GM23248 (cell line): ENCODE results near the gene EPHB4. TPM values are rescaled to one million over a fixed set of nuclear protein-coding genes. Genes with fewer than 3 reads are reported as not detected.

Source experiments
- DNase-seq: peaks from one replicate; pipeline ENCODE4 v3.0.0-alpha.2; 2015
- H2AFZ ChIP-seq: fragments of 200-600 bp; sonication (generic); 2 replicates; pipeline ENCODE4 v1.6.1; 2016; ENCODE audit warnings: antibody characterized with exemption
- H3F3A ChIP-seq: fragments of 200-600 bp; sonication (generic); 2 replicates; pipeline ENCODE4 v1.6.1; 2016; ENCODE audit warnings: mild to moderate bottlenecking, antibody characterized with exemption, mixed run types; ENCODE audit not compliant: insufficient read depth
- H3K27ac ChIP-seq: fragments of 200-600 bp; sonication (generic); 2 replicates; pipeline ENCODE4 v1.5.1; 2016; ENCODE audit warnings: mild to moderate bottlenecking
- H3K27me3 ChIP-seq: fragments of 200-600 bp; sonication (generic); replicated peaks from 2 replicates; pipeline ENCODE4 v1.6.1; 2016; ENCODE audit warnings: mild to moderate bottlenecking; ENCODE audit not compliant: insufficient read depth
- H3K36me3 ChIP-seq: fragments of 200-600 bp; sonication (generic); 2 replicates; pipeline ENCODE4 v1.6.1; 2016; ENCODE audit warnings: low read depth, mild to moderate bottlenecking
- H3K4me1 ChIP-seq: fragments of 200-600 bp; sonication (generic); 2 replicates; pipeline ENCODE4 v1.6.1; 2016; ENCODE audit warnings: mild to moderate bottlenecking; ENCODE audit not compliant: insufficient read depth
- H3K4me2 ChIP-seq: fragments of 200-600 bp; sonication (generic); one replicate; pipeline ENCODE4 v1.6.1; 2016; ENCODE audit warnings: mild to moderate bottlenecking; ENCODE audit not compliant: unreplicated experiment
- H3K4me3 ChIP-seq: fragments of 200-600 bp; sonication (generic); 2 replicates; pipeline ENCODE4 v1.5.1; 2016; ENCODE audit warnings: mild to moderate bottlenecking
- H3K79me2 ChIP-seq: fragments of 200-600 bp; sonication (generic); 2 replicates; pipeline ENCODE4 v1.6.1; 2016; ENCODE audit warnings: mild to moderate bottlenecking; ENCODE audit not compliant: insufficient read depth
- H3K9ac ChIP-seq: fragments of 200-600 bp; sonication (generic); 2 replicates; pipeline ENCODE4 v1.6.1; 2016; ENCODE audit warnings: mild to moderate bottlenecking
- H3K9me2 ChIP-seq: fragments of 200-600 bp; sonication (generic); 2 replicates; pipeline ENCODE4 v1.6.1; 2016; ENCODE audit warnings: mixed run types, mild to moderate bottlenecking, moderate library complexity; ENCODE audit not compliant: insufficient read depth
- H3K9me3 ChIP-seq: fragments of 200-600 bp; sonication (generic); one replicate; pipeline ENCODE4 v1.6.1; 2017; ENCODE audit warnings: low read depth
- H4K20me1 ChIP-seq: fragments of 200-600 bp; sonication (generic); 2 replicates; pipeline ENCODE4 v1.6.0; 2016; ENCODE audit not compliant: insufficient read depth
- EZH2 ChIP-seq: fragments of 200-600 bp; sonication (generic); IDR thresholded peaks from 2 replicates; pipeline ENCODE4 v1.6.1; 2018; ENCODE audit warnings: antibody characterized with exemption, mild to moderate bottlenecking; ENCODE audit not compliant: insufficient read depth, poor library complexity, severe bottlenecking
- EZH2phosphoT487 ChIP-seq: fragments of 200-600 bp; sonication (generic); IDR thresholded peaks from 2 replicates; pipeline ENCODE4 v1.6.1; 2018; ENCODE audit warnings: antibody characterized with exemption, moderate library complexity, mild to moderate bottlenecking, low read depth; ENCODE audit not compliant: insufficient read depth
- WGBS, 2 experiments: methylation state at CpG; one replicate each; pipeline ENCODE4 v1.1.6; 2015 to 2017; ENCODE audit warnings: low lambda C conversion rate in 2 of 2, low coverage in 1 of 2; ENCODE audit errors: missing lambda C conversion rate in 2 of 2; 5-methylcytosine and 5-hydroxymethylcytosine counted together
- in situ Hi-C: fragments of 300-500 bp; cut with MboI; formaldehyde crosslinking; loops from 2 replicates; pipeline ENCODE4 v1.15.0; 2020
- polyA plus RNA-seq: library from polyadenylated mRNA; unstranded; fragments of >200 nt; fragmentation: Nextera tagmentation; extraction: Ambion mirVana; gene quantifications from 2 replicates; pipeline ENCODE4 v1.2.1, GENCODE V29; 2016
- total RNA-seq: library from RNA; depleted of rRNA; stranded (reverse); fragments of >200 nt; shearing (Covaris generic); gene quantifications from 2 replicates; pipeline ENCODE4 v1.2.3, GENCODE V29; 2014

The EPHB4 gene
- total and polyA plus RNA-seq, 2 experiments from 2014 or later: 6.7 to 32.9 TPM

DNA sequence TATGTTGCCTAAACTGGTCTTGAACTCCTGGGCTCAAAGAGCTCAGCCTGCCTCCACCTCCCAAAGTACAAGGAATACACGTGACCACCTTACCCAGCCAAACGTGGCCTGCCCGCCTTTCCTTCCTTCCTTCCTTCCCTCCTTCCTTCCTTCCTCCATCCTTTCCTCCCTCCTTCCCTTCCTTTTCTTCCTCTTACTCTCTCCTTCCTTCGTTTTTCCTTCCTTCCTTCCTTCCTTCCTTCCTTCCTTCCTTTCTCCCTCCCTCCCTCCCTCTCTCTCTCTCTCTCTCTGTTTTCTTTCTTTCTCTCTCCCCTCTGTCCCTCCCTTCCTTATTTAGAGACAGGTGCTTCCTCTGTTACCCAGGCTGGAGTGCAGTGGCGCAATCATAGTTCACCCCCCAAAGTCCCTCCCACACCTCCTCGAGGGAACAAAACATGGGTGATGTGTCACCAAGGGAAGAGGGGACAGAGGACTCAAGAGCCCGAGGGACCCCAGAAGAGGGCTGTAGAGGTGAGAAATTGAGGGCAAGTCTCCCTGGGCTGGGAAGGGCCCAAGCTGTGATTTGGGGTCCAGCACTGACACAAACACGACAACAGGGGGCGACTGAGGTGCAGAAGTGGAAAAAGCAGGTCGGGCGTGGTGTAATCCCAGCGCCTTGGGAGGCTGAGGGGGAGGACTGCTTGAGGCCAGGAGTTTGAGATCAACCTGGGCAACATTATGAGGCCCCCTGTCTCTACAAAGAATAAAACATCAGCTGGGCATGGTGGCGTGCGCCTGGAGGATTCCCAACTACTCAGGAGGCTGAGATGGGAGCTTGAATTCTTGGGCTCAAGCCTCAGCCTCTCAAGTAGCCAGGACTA, 28.1 kb downstream of the EPHB4 start:
- H3K9me2 ChIP-seq: no peaks in the 10 kb centered on the region
- H3K4me2 ChIP-seq: no peak overlapping the region
- H3K27ac ChIP-seq: no peak overlapping the region
- peaks cover 25% of the 10 kb centered on the region for H3K4me1 ChIP-seq
- in situ Hi-C loops: no loop called here
- no peaks in the 10 kb centered on the region for H3K36me3 ChIP-seq
- no peaks in the 10 kb centered on the region for H3K27me3 ChIP-seq
- WGBS, 2 experiments: 19 to 26% methylated on average over 14 of the region's 14 CpGs
- no peaks in the 10 kb centered on the region for H3K9me3 ChIP-seq
- H3F3A ChIP-seq: 0 out of 2 replicates have a peak, but pooled peaks cover 3% of the 10 kb centered on the region
- H2AFZ ChIP-seq: no peak overlapping the region
- DNase-seq: peak; percentile 78
- no peak overlapping the region for H3K9ac ChIP-seq
- no peak overlapping the region for H3K4me3 ChIP-seq
- H4K20me1 ChIP-seq: no peaks in the 10 kb centered on the region
- H3K79me2 ChIP-seq: no peaks in the 10 kb centered on the region
- TF ChIP-seq EZH2phosphoT487 (no peak), EZH2 (no peak)

DNA sequence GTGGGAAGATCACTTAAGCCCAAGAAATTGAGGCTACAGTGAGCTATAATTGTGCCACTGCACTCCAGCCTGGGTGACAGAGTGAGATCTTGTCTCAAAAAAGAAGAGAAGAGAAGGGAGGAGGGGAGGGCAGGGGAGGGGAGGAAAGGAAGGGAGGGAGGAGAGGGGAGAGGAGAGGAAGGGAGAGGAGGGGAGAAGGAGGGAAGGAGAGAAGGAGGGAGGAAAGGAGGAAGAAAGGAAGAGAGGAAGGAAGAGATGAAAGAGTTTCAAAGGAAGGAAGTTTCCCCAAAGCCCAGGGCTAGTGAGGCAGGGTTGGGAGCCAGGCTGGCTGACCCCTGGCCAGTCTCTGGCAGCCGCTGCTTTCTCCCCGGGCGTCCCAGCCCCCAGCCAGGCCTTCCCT, 32.6 kb downstream of the EPHB4 start:
- H3K9ac ChIP-seq: no peak overlapping the region
- WGBS, 2 experiments: 10% methylated on average over 3 of the region's 3 CpGs; no CpG with 5 or more reads in 1 of the 2 experiments
- no peak overlapping the region for H3K4me3 ChIP-seq
- no peak overlapping the region for H3K27ac ChIP-seq
- H2AFZ ChIP-seq: no peak overlapping the region
- in situ Hi-C loops: no loop called here
- H3F3A ChIP-seq: no peaks in the 10 kb centered on the region
- no peak for TF ChIP-seq EZH2phosphoT487
- no peak for TF ChIP-seq EZH2
- no peaks in the 10 kb centered on the region for H4K20me1 ChIP-seq
- peaks cover 6% of the 10 kb centered on the region; the same call in 1 of the 2 replicates for H3K27me3 ChIP-seq
- H3K79me2 ChIP-seq: no peaks in the 10 kb centered on the region
- no peaks in the 10 kb centered on the region for H3K9me3 ChIP-seq
- no peaks in the 10 kb centered on the region for H3K9me2 ChIP-seq
- H3K36me3 ChIP-seq: no peaks in the 10 kb centered on the region
- H3K4me1 ChIP-seq: no peaks in the 10 kb centered on the region
- H3K4me2 ChIP-seq: no peak overlapping the region
- DNase-seq: no peak

DNA sequence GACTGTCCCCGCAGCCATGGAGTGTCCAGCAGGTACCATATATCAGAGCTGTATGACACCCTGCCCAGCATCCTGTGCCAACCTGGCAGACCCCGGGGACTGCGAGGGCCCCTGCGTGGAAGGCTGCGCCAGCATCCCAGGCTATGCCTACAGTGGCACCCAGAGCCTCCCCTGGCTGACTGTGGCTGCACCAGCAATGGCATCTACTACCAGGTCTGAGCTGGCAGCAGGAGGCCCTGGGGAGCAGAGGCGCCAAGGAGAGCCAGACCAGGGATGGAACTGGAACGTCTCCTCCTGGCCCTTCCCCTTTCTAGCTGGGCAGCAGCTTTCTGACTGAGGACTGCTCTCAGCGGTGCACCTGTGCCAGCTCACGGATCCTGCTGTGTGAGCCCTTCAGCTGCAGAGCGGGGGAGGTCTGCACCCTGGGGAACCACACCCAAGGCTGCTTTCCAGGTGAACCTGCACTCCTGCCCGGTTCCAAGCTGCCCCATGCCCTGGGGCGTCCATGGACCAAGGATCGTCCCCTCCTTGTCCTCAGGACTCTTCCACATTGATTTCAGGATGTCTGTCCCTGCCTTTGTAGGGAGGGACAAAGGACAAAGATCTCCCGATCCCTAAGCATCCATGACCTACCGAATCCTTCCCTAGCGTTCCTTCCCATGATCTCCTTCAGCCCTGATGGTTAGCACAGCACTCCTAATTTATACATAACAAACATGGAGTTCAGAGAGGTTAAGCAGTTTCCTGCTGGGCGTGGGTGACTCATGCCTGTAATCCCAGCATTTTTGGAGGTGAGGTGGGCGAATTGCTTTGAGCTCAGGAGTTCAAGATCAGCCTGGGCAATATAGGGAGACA, 33.3 kb downstream of the EPHB4 start:
- H3K9me3 ChIP-seq: no peaks in the 10 kb centered on the region
- no peak overlapping the region for H3K4me2 ChIP-seq
- no peaks in the 10 kb centered on the region for H3F3A ChIP-seq
- no peak overlapping the region for H3K4me3 ChIP-seq
- H3K4me1 ChIP-seq: no peaks in the 10 kb centered on the region
- peak; percentile 33 for DNase-seq
- in situ Hi-C loops: no loop called here
- no peaks in the 10 kb centered on the region for H3K36me3 ChIP-seq
- no peak for TF ChIP-seq EZH2phosphoT487
- no peak for TF ChIP-seq EZH2
- no peak overlapping the region for H3K9ac ChIP-seq
- 62 to 63% methylated on average over 16 to 18 of the region's 18 CpGs for WGBS, 2 experiments
- no peaks in the 10 kb centered on the region for H4K20me1 ChIP-seq
- no peaks in the 10 kb centered on the region for H3K9me2 ChIP-seq
- no peak overlapping the region for H3K27ac ChIP-seq
- H3K27me3 ChIP-seq: peaks cover 6% of the 10 kb centered on the region; the same call in 1 of the 2 replicates
- no peak overlapping the region for H2AFZ ChIP-seq
- no peaks in the 10 kb centered on the region for H3K79me2 ChIP-seq

DNA sequence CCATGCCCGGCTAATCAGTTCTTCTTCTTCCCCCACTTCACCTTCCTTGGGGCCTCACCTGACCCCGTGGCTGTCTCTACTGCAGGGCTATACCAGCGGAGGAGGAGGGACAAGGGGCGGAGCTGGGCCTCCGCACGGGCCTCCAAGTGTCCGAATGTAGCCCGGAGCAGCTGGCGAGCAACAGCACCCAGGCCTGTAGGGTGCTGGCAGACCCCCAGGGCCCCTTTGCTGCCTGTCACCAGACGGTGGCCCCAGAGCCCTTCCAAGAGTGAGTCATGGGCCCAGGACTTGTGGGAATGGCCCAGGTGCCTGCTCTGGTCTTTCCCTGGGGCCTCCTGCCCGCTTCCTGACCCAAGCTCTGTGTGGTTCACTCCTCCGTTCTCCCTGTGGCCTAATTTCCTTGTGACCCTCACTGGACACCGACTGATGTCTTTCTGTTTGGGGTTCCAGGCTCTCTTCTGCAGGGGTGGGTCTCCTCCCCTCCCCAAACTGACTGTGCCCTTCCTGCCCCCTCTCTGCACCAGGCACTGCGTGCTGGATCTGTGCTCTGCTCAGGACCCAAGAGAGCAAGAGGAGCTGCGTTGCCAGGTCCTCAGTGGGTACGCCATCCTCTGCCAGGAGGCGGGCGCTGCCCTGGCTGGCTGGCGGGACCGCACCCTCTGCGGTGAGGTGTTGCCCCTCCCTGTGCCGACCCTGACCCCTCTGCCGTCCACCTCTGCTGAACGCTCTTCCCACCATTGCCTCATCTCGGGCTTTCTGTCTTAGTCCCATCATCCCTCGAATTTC, 35.2 kb downstream of the EPHB4 start:
- 67 to 71% methylated on average over 18 to 26 of the region's 26 CpGs for WGBS, 2 experiments
- H3K27me3 ChIP-seq: peaks cover 6% of the 10 kb centered on the region; the same call in 1 of the 2 replicates
- H3F3A ChIP-seq: no peaks in the 10 kb centered on the region
- H3K9ac ChIP-seq: no peak overlapping the region
- no peaks in the 10 kb centered on the region for H3K9me2 ChIP-seq
- H3K27ac ChIP-seq: no peak overlapping the region
- no peaks in the 10 kb centered on the region for H3K9me3 ChIP-seq
- no peak overlapping the region for H3K4me2 ChIP-seq
- no peaks in the 10 kb centered on the region for H4K20me1 ChIP-seq
- in situ Hi-C loops: no loop called here
- no peaks in the 10 kb centered on the region for H3K4me1 ChIP-seq
- no peak overlapping the region for H3K4me3 ChIP-seq
- H3K36me3 ChIP-seq: no peaks in the 10 kb centered on the region
- H2AFZ ChIP-seq: no peak overlapping the region
- TF ChIP-seq EZH2phosphoT487 (no peak), EZH2 (no peak)
- H3K79me2 ChIP-seq: no peaks in the 10 kb centered on the region
- DNase-seq: no peak
